ENCODE data around the gene MTMR1.

- TF ChIP-seq, protein P1, sequence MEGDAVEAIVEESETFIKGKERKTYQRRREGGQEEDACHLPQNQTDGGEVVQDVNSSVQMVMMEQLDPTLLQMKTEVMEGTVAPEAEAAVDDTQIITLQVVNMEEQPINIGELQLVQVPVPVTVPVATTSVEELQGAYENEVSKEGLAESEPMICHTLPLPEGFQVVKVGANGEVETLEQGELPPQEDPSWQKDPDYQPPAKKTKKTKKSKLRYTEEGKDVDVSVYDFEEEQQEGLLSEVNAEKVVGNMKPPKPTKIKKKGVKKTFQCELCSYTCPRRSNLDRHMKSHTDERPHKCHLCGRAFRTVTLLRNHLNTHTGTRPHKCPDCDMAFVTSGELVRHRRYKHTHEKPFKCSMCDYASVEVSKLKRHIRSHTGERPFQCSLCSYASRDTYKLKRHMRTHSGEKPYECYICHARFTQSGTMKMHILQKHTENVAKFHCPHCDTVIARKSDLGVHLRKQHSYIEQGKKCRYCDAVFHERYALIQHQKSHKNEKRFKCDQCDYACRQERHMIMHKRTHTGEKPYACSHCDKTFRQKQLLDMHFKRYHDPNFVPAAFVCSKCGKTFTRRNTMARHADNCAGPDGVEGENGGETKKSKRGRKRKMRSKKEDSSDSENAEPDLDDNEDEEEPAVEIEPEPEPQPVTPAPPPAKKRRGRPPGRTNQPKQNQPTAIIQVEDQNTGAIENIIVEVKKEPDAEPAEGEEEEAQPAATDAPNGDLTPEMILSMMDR (IDR thresholded peaks at IDR 0.05; ENCODE audit: poor library complexity, severe bottlenecking), result no peak
- TF ChIP-seq EP300 (conservative IDR thresholded peaks at IDR 0.05; ENCODE audit: poor library complexity, severe bottlenecking), result no peak
- TF ChIP-seq, protein P2, sequence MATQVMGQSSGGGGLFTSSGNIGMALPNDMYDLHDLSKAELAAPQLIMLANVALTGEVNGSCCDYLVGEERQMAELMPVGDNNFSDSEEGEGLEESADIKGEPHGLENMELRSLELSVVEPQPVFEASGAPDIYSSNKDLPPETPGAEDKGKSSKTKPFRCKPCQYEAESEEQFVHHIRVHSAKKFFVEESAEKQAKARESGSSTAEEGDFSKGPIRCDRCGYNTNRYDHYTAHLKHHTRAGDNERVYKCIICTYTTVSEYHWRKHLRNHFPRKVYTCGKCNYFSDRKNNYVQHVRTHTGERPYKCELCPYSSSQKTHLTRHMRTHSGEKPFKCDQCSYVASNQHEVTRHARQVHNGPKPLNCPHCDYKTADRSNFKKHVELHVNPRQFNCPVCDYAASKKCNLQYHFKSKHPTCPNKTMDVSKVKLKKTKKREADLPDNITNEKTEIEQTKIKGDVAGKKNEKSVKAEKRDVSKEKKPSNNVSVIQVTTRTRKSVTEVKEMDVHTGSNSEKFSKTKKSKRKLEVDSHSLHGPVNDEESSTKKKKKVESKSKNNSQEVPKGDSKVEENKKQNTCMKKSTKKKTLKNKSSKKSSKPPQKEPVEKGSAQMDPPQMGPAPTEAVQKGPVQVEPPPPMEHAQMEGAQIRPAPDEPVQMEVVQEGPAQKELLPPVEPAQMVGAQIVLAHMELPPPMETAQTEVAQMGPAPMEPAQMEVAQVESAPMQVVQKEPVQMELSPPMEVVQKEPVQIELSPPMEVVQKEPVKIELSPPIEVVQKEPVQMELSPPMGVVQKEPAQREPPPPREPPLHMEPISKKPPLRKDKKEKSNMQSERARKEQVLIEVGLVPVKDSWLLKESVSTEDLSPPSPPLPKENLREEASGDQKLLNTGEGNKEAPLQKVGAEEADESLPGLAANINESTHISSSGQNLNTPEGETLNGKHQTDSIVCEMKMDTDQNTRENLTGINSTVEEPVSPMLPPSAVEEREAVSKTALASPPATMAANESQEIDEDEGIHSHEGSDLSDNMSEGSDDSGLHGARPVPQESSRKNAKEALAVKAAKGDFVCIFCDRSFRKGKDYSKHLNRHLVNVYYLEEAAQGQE (IDR thresholded peaks at IDR 0.05; ENCODE audit: borderline replicate concordance), result no peak
Measured at GRCh38 chrX:150773117-150773516, 79.9 kb downstream of the MTMR1 start.

All from neural cell (in vitro differentiated cells).